ENCODE results near the gene PWWP2B.

PWWP2B gene

DNA sequence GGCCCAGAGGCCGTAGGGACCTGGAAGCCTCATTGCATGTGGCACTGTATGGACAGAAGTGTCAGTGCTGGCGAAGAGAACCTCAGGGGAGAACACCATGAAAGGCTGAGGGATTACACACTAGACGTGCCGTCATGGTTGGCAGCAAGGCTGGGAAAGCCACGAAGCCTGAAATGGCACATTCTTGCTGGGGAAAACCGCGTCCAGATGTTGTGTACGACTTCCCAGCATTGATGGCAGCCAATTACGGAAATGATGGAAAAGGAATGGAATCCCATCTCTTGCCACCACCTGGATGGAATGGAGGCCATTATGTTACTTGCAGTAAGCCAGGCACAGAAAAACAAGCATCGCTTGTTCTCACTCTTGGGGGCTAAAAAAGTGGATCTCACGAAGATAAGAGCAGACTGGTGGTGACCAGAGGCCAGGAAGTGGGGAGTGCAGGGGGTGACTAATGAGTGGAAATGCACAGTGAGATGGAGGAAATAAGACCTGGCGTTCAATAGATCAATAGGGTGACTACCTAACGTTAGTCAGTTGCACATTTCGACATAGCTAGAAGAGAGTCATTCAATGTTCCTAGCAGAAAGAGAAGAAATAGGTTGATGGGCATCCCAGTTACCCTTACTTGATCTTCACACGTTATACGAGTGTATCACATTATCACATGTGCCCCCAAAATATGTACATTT lies 14.6 kb upstream of the PWWP2B start:
- TF ChIP-seq, protein P1, sequence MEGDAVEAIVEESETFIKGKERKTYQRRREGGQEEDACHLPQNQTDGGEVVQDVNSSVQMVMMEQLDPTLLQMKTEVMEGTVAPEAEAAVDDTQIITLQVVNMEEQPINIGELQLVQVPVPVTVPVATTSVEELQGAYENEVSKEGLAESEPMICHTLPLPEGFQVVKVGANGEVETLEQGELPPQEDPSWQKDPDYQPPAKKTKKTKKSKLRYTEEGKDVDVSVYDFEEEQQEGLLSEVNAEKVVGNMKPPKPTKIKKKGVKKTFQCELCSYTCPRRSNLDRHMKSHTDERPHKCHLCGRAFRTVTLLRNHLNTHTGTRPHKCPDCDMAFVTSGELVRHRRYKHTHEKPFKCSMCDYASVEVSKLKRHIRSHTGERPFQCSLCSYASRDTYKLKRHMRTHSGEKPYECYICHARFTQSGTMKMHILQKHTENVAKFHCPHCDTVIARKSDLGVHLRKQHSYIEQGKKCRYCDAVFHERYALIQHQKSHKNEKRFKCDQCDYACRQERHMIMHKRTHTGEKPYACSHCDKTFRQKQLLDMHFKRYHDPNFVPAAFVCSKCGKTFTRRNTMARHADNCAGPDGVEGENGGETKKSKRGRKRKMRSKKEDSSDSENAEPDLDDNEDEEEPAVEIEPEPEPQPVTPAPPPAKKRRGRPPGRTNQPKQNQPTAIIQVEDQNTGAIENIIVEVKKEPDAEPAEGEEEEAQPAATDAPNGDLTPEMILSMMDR (conservative IDR thresholded peaks at IDR 0.05; ENCODE audit: low read depth, low read length): no peak
- no peak for DNase-seq (ENCODE audit: low read depth)
- no peak overlapping the region for H3K4me3 ChIP-seq (ENCODE audit: low read length)

DNA sequence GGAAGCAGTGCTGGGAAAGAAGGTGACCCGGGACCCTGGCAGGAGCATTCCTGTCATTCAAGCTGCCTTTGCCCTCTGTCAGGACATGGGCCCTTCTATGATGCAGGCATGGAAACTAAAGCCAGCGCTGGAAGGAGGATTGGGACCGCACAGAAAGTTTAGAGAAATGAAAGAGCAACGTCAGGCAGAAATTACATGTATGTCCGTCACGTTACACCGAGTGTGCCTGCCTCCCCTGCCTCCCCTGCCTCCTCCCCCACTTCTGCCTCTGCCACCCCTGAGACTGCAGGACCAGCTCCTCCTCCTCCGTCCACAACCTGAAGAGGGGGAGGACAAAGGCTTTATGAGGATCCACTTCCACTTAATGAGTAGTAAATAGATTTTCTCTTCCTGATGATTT lies 13.9 kb upstream of the PWWP2B start:
- DNase-seq (ENCODE audit: low read depth): no peak
- TF ChIP-seq, protein P1 (conservative IDR thresholded peaks at IDR 0.05; ENCODE audit: low read depth, low read length): no peak
- H3K4me3 ChIP-seq (ENCODE audit: low read length): no peak overlapping the region

DNA sequence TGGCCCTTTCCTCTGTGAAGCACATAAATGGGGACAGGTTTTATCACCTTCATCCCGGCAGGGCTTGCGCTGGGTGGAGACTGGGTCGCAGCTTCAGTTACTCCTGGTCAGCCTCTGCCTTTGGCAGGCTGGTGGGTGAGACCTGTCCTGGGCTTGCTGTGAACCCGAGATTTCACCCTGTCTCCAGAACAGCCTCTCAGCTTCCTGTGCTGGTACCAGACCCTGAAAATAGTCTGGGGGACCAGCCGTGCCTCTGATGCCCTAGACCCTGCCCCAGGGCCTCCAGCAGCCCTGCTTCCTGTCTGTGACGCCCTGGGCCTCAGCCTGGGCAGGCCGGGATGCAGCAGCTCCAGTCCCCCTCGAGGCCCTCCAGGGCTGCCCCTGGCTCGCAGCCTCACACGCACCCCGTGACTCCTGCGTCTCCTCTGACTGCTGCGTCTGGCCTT lies 13.2 kb upstream of the PWWP2B start:
- DNase-seq (ENCODE audit: low read depth): no peak
- TF ChIP-seq, protein P1 (conservative IDR thresholded peaks at IDR 0.05; ENCODE audit: low read depth, low read length): no peak
- no peak overlapping the region for H3K4me3 ChIP-seq (ENCODE audit: low read length)

DNA sequence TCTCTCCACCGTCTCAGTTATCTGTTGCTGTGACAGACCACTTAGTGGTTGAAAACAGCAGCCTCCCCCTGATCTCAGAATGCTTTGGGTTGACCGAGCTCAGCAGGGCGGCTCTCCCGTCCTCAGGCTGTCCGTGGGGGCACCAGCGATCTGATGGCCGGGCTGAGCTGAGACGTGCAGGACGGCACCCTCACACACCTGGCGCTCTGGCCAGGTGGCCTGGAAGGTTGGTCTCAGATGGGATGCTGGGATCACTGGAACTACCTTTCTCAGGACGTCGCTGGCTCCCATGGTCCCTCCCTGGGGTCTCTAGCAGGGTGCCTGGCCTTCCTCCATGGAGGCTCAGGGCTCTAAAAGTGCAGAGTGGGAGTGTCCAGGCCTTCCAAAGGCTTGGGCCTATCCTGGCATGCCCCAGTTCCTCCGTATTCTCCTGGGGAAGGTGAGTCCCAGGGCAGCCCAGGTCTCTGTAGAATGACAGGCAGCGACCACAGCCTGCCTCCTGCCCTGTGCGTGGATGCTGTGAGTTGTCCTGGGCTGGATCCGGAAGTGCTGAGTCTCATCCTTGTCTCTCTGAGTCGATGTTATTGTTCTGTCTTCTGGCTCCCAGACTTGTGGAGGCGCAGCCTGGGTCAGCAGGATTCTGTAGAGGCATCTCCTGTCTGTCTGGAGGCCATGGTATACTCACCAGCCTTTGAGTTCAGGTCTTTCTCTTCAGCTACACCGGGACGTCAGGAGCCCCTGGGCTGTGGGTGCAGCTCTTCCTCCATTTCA lies 12.2 kb upstream of the PWWP2B start:
- TF ChIP-seq, protein P1 (conservative IDR thresholded peaks at IDR 0.05; ENCODE audit: low read depth, low read length): no peak
- no peak for DNase-seq (ENCODE audit: low read depth)
- no peak overlapping the region for H3K4me3 ChIP-seq (ENCODE audit: low read length)

DNA sequence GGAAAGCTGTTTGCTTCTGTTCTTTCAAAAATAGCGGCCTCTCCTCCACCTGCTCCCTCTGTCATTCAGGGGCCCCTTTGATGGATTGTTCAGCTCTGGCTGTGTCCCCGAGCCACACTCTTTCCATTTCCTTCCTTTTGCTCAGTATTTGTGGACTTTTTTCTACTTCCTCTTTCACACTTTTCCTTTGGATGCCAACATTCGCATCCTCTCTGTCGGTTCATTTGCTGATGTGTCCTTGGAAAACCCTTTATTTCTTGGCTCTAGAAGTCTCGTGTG lies 11.7 kb upstream of the PWWP2B start:
- TF ChIP-seq, protein P1 (conservative IDR thresholded peaks at IDR 0.05; ENCODE audit: low read depth, low read length): no peak
- no peak overlapping the region for H3K4me3 ChIP-seq (ENCODE audit: low read length)
- no peak for DNase-seq (ENCODE audit: low read depth)

DNA sequence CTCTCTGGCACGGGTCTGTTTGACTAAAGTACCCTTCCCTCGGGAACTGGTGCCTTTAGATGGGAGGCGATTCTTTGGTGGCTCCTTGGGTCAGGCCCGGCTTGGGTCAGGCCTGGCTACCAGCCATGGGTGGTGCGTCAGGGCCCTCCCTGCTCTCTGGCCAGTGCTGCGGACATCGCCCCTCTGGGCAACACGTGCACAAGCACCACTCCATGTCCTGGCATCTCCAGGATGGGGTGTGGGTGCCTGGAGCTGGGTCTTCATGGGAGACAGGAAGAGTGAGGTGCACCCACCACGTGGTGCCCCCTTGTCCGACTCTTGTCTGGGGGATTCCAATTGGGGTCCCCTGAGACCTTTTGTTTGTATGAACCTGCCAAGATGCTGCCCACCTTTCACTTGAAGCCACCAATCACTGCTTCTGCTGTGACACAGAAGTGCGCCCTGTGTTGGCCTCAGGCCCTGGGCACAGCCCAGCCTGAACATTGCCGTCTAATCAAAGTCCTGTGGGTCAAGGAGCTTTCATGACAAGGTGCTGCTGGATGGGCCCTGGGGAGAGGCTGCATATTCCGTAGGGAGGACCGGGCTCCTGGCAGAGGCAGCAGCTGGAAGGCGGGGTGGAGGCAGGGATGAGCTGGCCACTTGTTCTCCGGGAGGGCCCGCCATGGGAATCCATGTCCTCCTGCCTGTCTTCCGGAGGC lies 11.1 kb upstream of the PWWP2B start:
- TF ChIP-seq, protein P1 (conservative IDR thresholded peaks at IDR 0.05; ENCODE audit: low read depth, low read length): no peak
- H3K4me3 ChIP-seq (ENCODE audit: low read length): no peak overlapping the region
- no peak for DNase-seq (ENCODE audit: low read depth)
